ENCODE measurements around the gene LRP1B.

Gene LRP1B

DNA sequence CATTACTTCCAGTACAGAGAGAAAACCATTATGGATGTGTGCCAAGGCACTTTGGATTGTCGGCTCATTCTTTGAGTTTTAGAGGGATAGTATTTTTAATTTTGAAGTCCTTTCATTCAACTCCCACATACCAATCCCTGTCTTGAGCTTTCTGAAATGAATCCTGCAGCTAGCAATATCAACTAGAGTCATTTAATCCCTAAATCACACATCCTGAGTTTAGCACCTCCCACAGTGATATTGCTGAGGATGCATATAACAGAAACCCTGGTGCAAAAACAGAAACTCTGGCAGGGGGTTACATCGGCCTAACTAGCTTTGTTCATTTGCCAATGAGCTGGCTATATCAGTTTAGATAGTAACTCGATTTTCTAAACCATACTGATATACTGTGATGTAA is 427.3 kb downstream of the LRP1B start:
- Mint-ChIP-seq H3K27me3 (no peaks in the 10 kb centered on the region), H3K4me1 (ENCODE audit: low read depth) (no peaks in the 10 kb centered on the region), H3K9me3 (peaks cover 14% of the 10 kb centered on the region), H3K4me3 (no peak overlapping the region), H3K27ac (no peak overlapping the region), H3K36me3 (ENCODE audit: low read depth) (no peaks in the 10 kb centered on the region)
- intact Hi-C loops (cut with micrococcal nuclease): no loop called here

DNA sequence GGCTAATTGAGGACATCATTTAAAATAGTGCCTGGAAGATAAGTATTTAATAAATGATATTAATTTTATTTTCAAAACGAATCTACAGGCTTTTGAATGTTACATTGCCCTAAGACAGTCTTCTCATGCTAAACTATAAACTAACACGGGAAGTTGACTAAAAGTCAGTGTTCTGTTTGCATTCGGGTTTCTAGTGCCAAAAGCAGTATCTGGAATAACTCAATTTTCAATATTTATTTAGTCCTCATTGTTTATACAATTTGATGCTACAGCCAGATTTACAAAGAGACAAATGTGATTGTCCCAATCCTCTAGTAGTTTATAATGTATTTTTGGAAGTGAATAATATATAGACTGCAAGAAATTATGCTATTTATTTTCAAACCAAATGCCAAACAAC is 429.2 kb downstream of the LRP1B start:
- H3K36me3 Mint-ChIP-seq (ENCODE audit: low read depth): no peaks in the 10 kb centered on the region
- peaks cover 14% of the 10 kb centered on the region for H3K9me3 Mint-ChIP-seq
- no peaks in the 10 kb centered on the region for H3K4me1 Mint-ChIP-seq (ENCODE audit: low read depth)
- H3K4me3 Mint-ChIP-seq: no peak overlapping the region
- no peak overlapping the region for H3K27ac Mint-ChIP-seq
- intact Hi-C loops (cut with micrococcal nuclease): no loop called here
- H3K27me3 Mint-ChIP-seq: no peaks in the 10 kb centered on the region

DNA sequence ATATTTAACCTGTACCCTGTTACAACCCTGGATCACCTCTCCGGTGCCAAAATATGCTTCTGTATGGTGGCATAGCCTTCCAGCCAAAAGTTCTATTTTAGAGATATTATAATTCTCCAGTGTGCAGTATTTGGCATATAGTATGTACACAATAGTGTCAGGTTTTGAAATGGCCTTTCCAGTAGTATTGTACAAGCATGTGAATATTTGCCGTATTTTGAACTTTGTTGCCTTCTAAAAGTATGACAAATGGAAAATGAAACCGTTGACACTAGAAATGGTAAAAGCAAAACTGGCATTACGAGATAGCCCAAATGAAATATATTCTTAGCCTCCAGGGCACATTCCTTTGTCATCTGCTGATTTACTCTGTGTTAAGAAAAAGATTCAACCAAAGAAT is 431.2 kb downstream of the LRP1B start:
- Mint-ChIP-seq H3K4me3 (no peak overlapping the region), H3K27ac (no peak overlapping the region), H3K27me3 (no peaks in the 10 kb centered on the region), H3K9me3 (peaks cover 17% of the 10 kb centered on the region), H3K36me3 (ENCODE audit: low read depth) (no peaks in the 10 kb centered on the region), H3K4me1 (ENCODE audit: low read depth) (no peaks in the 10 kb centered on the region)
- intact Hi-C loops (cut with micrococcal nuclease): no loop called here

DNA sequence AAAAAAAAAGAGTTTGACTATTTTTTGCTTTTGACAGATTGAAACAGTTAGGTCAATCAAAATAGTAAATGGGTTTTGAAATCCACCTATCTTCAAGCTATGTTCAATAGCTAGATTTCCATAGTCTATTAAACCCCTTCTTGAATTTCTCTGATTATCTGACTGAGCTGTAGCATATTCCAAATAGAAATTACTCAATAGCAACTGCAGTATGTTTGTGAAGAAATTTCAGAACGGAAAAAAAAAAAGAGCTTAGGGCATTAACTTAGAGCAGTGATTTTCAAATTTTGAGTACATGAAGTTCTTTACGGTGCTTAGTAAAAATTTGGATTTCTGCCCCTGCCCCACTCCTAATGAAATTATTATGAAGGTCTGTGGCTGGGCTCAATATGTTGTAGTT is 432.3 kb downstream of the LRP1B start:
- Mint-ChIP-seq H3K27me3 (no peaks in the 10 kb centered on the region), H3K27ac (no peak overlapping the region), H3K4me1 (ENCODE audit: low read depth) (no peaks in the 10 kb centered on the region), H3K9me3 (peaks cover 20% of the 10 kb centered on the region), H3K4me3 (no peak overlapping the region), H3K36me3 (ENCODE audit: low read depth) (no peaks in the 10 kb centered on the region)
- intact Hi-C loops (cut with micrococcal nuclease): no loop called here

DNA sequence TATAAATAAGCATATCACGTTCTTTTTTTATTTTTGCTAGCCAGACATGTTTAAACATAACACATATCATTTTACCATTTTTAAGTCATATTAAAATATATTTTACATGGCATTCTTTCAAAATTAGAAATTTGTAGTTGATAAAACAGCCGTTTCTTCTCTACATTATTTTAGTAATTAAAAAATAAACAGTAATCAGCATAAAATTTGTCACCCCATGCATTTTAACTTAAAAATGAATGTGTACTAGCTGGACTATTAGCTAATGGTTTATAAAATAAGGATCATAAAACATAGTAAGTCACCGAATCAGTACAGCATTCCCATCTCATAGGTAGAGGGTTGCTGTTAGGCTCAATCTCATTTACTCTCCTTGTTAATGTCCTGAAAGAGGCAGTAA is 433.8 kb downstream of the LRP1B start:
- intact Hi-C loops (cut with micrococcal nuclease): no loop called here
- Mint-ChIP-seq H3K4me1 (ENCODE audit: low read depth) (no peaks in the 10 kb centered on the region), H3K4me3 (no peak overlapping the region)

DNA sequence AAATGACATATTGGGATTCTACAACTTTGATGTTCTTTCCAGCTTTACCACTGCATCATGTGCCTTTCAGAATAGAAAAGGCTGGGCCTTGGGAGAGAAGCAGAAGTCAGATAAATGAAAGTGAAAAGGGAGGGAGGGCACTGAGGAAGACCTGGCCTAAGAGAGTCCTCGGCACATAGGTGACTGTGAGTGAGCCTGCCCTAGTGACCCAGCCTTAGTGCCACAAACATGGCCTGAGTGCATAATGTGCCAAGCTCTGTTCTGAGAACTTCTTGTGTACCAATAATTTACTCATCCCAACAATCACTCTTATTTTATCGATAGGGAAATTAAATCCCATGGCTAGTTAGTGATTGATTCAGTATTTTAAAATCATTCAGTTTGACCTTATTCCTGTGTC is 436.6 kb downstream of the LRP1B start:
- H3K9me3 Mint-ChIP-seq: peaks cover 15% of the 10 kb centered on the region
- H3K4me3 Mint-ChIP-seq: no peak overlapping the region
- H3K36me3 Mint-ChIP-seq (ENCODE audit: low read depth): no peaks in the 10 kb centered on the region
- no peaks in the 10 kb centered on the region for H3K4me1 Mint-ChIP-seq (ENCODE audit: low read depth)
- H3K27me3 Mint-ChIP-seq: no peaks in the 10 kb centered on the region
- intact Hi-C loops (cut with micrococcal nuclease): no loop called here
- H3K27ac Mint-ChIP-seq: no peak overlapping the region

More for the DNA sequence above, 433.8 kb downstream of the LRP1B start:
- Mint-ChIP-seq H3K9me3 (peaks cover 21% of the 10 kb centered on the region), H3K27me3 (no peaks in the 10 kb centered on the region), H3K36me3 (ENCODE audit: low read depth) (no peaks in the 10 kb centered on the region), H3K27ac (no peak overlapping the region)

DNA sequence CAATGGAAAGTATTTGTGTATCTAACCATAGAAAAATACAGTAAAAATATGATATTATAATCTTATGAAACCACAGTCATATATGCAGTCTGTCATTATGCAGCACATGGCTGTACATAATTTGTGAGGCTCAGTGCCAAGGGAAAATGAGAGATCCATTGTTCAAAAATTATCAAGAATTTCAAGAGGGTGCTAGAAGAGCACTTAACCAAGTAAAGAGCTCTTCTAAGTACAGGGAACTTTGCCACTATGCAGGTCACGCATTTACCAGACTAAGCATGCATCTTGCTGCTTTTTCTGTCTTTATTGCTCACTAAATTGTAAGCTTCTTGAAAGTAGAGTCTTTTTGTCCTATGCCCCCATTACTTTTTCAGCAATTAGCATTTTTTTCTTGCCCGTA is 438.0 kb downstream of the LRP1B start:
- Mint-ChIP-seq H3K36me3 (ENCODE audit: low read depth) (no peaks in the 10 kb centered on the region), H3K4me1 (ENCODE audit: low read depth) (no peaks in the 10 kb centered on the region), H3K4me3 (no peak overlapping the region), H3K27me3 (no peaks in the 10 kb centered on the region), H3K9me3 (peaks cover 15% of the 10 kb centered on the region), H3K27ac (no peak overlapping the region)
- intact Hi-C loops (cut with micrococcal nuclease): no loop called here

DNA sequence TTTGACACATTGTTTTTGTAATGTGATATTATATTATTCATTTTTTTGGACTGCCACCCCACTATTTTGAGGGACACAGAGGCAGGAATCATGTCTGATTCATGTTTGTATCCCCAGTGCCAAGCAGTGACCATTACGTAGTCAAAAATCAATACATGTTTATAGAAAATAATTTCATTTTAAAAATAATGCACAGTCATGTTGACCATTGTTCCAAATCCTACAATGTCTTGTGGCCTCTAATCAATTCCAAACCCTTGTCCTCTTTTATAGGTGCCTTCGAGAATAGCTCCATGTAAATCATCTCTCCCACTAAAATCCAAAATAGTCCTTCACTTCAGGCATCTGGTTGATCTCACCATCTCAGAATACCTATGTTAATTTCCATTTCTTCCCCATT is 454.7 kb downstream of the LRP1B start:
- Mint-ChIP-seq H3K27ac (no peak overlapping the region), H3K4me1 (ENCODE audit: low read depth) (no peaks in the 10 kb centered on the region), H3K27me3 (no peaks in the 10 kb centered on the region), H3K4me3 (no peak overlapping the region), H3K36me3 (ENCODE audit: low read depth) (no peaks in the 10 kb centered on the region), H3K9me3 (peaks cover 9% of the 10 kb centered on the region)
- intact Hi-C loops (cut with micrococcal nuclease): no loop called here

DNA sequence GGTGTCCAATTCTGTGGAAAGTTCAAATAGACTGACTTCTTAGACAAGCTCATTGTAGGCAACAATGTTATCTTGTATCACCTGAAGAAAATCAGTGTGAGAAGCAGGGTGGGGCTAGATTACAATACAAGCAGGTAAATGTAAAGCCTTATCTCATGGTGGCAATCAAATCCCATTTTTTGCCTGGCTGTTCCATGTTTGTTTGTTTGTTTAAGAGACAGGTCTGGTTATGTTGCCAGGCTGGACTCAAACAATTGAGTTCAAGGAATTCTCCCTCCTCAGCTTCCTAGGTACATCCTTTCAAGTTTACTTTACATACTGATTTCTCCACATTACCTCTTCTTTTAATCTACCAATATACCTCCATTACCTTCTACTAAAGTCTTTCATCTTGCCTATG is 464.6 kb downstream of the LRP1B start:
- no peak overlapping the region for H3K4me3 Mint-ChIP-seq
- no peaks in the 10 kb centered on the region for H3K4me1 Mint-ChIP-seq (ENCODE audit: low read depth)
- H3K27ac Mint-ChIP-seq: no peak overlapping the region
- H3K27me3 Mint-ChIP-seq: no peaks in the 10 kb centered on the region
- H3K9me3 Mint-ChIP-seq: peaks cover 23% of the 10 kb centered on the region
- intact Hi-C loops (cut with micrococcal nuclease): no loop called here
- no peaks in the 10 kb centered on the region for H3K36me3 Mint-ChIP-seq (ENCODE audit: low read depth)

DNA sequence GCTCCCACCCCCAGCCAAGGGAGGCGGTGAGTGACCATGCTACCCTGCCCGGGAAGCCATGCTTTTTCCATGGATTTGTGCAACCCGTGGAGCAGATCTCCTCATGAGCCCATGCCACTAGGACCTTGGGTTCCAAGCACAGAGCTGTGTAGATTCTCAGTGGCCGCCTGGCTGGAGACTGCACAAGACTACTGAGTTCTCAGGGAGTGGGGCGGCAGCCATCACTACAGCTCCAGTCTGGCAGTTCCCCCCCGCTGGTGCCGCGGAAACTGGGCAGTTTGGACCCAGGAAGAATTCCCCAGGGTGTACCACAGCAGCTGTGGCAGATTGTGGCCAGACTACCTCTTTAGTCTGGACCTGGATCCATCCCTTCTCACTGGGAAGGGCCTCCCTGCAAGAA is 470.6 kb downstream of the LRP1B start:
- Mint-ChIP-seq H3K36me3 (ENCODE audit: low read depth) (no peaks in the 10 kb centered on the region), H3K27ac (no peak overlapping the region), H3K4me3 (no peak overlapping the region), H3K27me3 (no peaks in the 10 kb centered on the region), H3K4me1 (ENCODE audit: low read depth) (no peaks in the 10 kb centered on the region), H3K9me3 (peaks cover 46% of the 10 kb centered on the region)
- intact Hi-C loops (cut with micrococcal nuclease): no loop called here

DNA sequence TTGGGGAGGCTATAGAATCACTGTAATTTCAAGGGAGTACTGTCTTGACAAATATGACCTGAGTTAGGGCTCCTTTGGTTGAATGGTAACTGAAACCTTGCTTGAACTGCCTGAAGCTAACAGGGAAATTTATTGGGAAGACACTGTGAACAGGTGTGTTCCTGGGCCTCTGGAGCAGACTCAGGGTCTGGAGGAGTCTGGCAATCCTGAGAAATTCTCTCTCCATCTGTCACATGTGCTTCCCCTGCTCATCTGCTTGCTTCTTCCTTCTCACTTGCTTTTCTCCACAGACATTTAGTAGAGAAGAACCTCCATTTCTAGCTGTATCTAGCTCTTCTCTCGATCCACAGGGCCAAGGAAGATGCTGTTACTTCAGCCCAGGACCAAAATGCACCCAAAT is 476.5 kb downstream of the LRP1B start:
- no peaks in the 10 kb centered on the region for H3K36me3 Mint-ChIP-seq (ENCODE audit: low read depth)
- H3K9me3 Mint-ChIP-seq: peaks cover 4% of the 10 kb centered on the region
- H3K27me3 Mint-ChIP-seq: no peaks in the 10 kb centered on the region
- intact Hi-C loops (cut with micrococcal nuclease): no loop called here
- no peak overlapping the region for H3K4me3 Mint-ChIP-seq
- H3K4me1 Mint-ChIP-seq (ENCODE audit: low read depth): no peaks in the 10 kb centered on the region
- no peak overlapping the region for H3K27ac Mint-ChIP-seq

DNA sequence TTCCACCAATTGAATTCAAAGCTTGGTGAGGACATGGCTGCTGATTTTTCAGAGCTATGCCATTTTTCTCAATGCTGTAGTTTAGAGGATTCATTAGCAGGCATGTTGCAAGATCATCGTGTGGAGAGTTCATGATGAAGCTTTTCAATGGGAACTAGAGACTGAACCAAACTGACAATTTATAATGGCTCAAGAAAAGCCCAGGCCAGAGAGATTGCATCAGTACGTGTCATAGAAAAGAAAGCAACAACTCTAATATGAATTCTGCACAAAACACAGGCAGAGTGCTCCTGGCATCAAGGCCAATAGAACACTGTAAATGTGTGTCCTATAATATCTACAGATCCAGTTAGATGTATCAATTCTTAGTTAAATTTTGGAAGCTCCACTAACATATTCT is 477.6 kb downstream of the LRP1B start:
- no peak overlapping the region for H3K27ac Mint-ChIP-seq
- no peaks in the 10 kb centered on the region for H3K36me3 Mint-ChIP-seq (ENCODE audit: low read depth)
- no peaks in the 10 kb centered on the region for H3K9me3 Mint-ChIP-seq
- H3K27me3 Mint-ChIP-seq: no peaks in the 10 kb centered on the region
- H3K4me3 Mint-ChIP-seq: no peak overlapping the region
- intact Hi-C loops (cut with micrococcal nuclease): no loop called here
- no peaks in the 10 kb centered on the region for H3K4me1 Mint-ChIP-seq (ENCODE audit: low read depth)

DNA sequence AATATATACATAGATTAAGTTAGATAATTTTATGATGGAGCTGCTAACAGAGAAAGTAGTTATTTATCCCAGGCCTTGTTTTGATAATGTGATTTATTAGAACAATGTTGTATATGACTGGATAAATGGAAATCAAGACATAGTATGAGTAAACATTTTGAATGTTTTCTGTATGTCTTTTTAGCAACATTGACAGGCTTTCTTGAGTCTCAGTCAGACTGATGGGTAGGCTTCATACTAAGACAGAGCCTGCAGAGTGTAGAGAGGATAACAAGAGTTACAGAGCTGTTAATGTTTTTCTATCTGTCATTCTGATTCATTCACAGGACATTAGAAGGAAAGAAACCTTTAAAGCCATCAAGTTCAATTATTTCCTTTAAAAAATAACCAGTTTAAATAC is 478.5 kb downstream of the LRP1B start:
- no peaks in the 10 kb centered on the region for H3K9me3 Mint-ChIP-seq
- no peaks in the 10 kb centered on the region for H3K36me3 Mint-ChIP-seq (ENCODE audit: low read depth)
- intact Hi-C loops (cut with micrococcal nuclease): no loop called here
- H3K4me1 Mint-ChIP-seq (ENCODE audit: low read depth): no peaks in the 10 kb centered on the region
- no peaks in the 10 kb centered on the region for H3K27me3 Mint-ChIP-seq
- H3K27ac Mint-ChIP-seq: no peak overlapping the region
- H3K4me3 Mint-ChIP-seq: no peak overlapping the region

DNA sequence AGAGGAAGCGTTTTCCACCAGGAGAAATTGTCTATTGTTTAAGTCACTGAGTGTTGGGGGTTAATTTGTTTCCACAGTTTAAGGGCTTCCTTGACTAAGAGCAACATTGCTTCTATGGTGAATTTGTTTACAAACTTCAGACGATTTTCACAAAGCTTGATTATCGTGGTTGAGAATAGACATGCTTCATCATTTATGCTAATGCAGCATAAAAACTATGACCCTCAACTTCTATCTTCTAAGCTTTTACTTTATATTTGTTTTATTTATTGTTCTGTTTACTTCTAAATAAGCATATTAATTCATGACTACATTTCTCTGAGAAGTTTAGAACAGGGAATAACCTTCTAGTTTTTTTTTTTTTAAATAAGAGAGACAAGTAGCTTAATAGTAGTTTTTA is 483.5 kb downstream of the LRP1B start:
- no peak overlapping the region for H3K4me3 Mint-ChIP-seq

DNA sequence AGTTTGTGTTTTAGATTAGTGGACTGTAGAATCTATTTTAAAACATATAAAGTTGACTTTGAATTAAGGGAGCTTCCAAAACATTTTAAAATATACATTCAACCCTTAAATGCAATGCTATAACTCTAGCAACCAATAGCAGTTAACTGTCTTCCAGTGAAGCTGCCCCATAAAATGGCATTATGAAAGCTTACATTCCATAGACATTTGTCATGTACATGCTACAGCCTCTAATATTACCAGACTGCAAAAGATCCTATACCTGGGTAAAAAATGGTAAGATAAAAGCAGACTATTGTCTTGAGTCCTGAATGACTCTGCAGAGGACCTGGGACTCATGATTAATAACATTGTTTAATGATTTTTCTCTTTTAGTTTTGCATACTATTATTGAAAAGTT is 489.4 kb downstream of the LRP1B start:
- intact Hi-C loops (cut with micrococcal nuclease): no loop called here
- Mint-ChIP-seq H3K27me3 (no peaks in the 10 kb centered on the region), H3K4me1 (ENCODE audit: low read depth) (no peaks in the 10 kb centered on the region), H3K27ac (no peak overlapping the region), H3K36me3 (ENCODE audit: low read depth) (no peaks in the 10 kb centered on the region), H3K4me3 (no peak overlapping the region), H3K9me3 (peaks cover 19% of the 10 kb centered on the region)

More for the DNA sequence above, 483.5 kb downstream of the LRP1B start:
- Mint-ChIP-seq H3K36me3 (ENCODE audit: low read depth) (no peaks in the 10 kb centered on the region), H3K27me3 (no peaks in the 10 kb centered on the region), H3K9me3 (peaks cover 19% of the 10 kb centered on the region), H3K27ac (no peak overlapping the region), H3K4me1 (ENCODE audit: low read depth) (no peaks in the 10 kb centered on the region)
- intact Hi-C loops (cut with micrococcal nuclease): no loop called here

DNA sequence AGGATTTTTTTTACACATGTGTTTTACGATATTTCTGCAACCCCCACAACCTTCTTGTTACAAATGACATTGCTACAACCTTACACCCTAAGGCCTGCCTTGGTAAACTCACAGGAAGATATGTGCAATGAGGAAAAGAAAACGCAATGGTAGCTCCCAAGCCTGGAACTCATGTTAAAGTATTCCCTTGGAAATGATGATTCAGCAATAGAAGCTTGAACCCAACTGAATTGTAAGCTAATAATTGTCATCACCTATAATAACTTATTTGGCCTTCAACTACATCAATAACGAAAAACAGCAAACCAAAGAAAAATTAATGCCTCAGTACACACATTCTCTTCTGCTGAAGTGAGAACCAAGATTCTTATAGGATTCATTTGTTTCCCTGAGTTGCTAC is 491.0 kb downstream of the LRP1B start:
- no peaks in the 10 kb centered on the region for H3K4me1 Mint-ChIP-seq (ENCODE audit: low read depth)
- no peak overlapping the region for H3K4me3 Mint-ChIP-seq
- intact Hi-C loops (cut with micrococcal nuclease): no loop called here
- no peaks in the 10 kb centered on the region for H3K36me3 Mint-ChIP-seq (ENCODE audit: low read depth)
- H3K27me3 Mint-ChIP-seq: no peaks in the 10 kb centered on the region
- H3K27ac Mint-ChIP-seq: no peak overlapping the region
- H3K9me3 Mint-ChIP-seq: peaks cover 19% of the 10 kb centered on the region
